DND-41 (cell line): ENCODE measurements around the gene BPIFB6.
A peak's percentile ranks its signal among the peaks of the same experiment; 100 is the strongest.

ENCODE experiments used
- ATAC-seq: fragments of 200-7000 bp; cut with Tn5 transposase; 3 replicates; pipeline ENCODE4 v1.9.1; 2021; ENCODE audit warnings: low read depth; ENCODE audit not compliant: insufficient read depth
- DNase-seq: peaks from one replicate; pipeline ENCODE4 v3.0.0-alpha.2; 2020
- H2AFZ ChIP-seq: 2 replicates; pipeline ENCODE4 v1.6.0; 2012; ENCODE audit warnings: low read depth, low read length
- H3K27ac ChIP-seq: 2 replicates; pipeline ENCODE4 v1.5.1; 2012; ENCODE audit warnings: low read length, inconsistent platforms
- H3K27me3 ChIP-seq: fragments of 200-600 bp; sonication (generic); 2 replicates; pipeline ENCODE4 v1.6.0; 2012; ENCODE audit warnings: low read length, mild to moderate bottlenecking, inconsistent platforms; ENCODE audit not compliant: insufficient read depth, poor library complexity
- H3K36me3 ChIP-seq: 2 replicates; pipeline ENCODE4 v1.5.1; 2012; ENCODE audit warnings: low read length, inconsistent platforms; ENCODE audit not compliant: insufficient read depth
- H3K4me1 ChIP-seq: 2 replicates; pipeline ENCODE4 v1.5.1; 2012; ENCODE audit warnings: mild to moderate bottlenecking, low read length; ENCODE audit not compliant: insufficient read depth
- H3K4me2 ChIP-seq: 2 replicates; pipeline ENCODE4 v1.6.0; 2012; ENCODE audit warnings: mild to moderate bottlenecking, moderate library complexity, low read length, inconsistent platforms; ENCODE audit not compliant: insufficient read depth
- H3K4me3 ChIP-seq, 2 experiments: fragments of 200-600 bp in 1 of 2; shearing (Covaris generic) in 1 of 2; 2 replicates each; pipeline ENCODE4 v1.5.1; 2012 to 2016; ENCODE audit warnings: inconsistent platforms in 2 of 2, low read length in 2 of 2, mild to moderate bottlenecking in 2 of 2, low read depth in 1 of 2, moderate library complexity in 1 of 2
- H3K79me2 ChIP-seq: 2 replicates; pipeline ENCODE4 v1.6.0; 2012; ENCODE audit warnings: low read length, inconsistent platforms; ENCODE audit not compliant: insufficient read depth
- H3K9ac ChIP-seq: 2 replicates; pipeline ENCODE4 v1.6.0; 2012; ENCODE audit warnings: low read depth, mild to moderate bottlenecking, inconsistent platforms, low read length, moderate library complexity
- H3K9me3 ChIP-seq: 2 replicates; pipeline ENCODE4 v1.5.1; 2012; ENCODE audit warnings: low read length, moderate library complexity, mild to moderate bottlenecking, inconsistent platforms; ENCODE audit not compliant: insufficient read depth, severe bottlenecking
- H4K20me1 ChIP-seq: 2 replicates; pipeline ENCODE4 v1.6.0; 2012; ENCODE audit warnings: low read length; ENCODE audit not compliant: insufficient read depth
- EZH2 ChIP-seq: IDR thresholded peaks from 3 replicates; pipeline ENCODE4 v1.6.1; 2012; ENCODE audit warnings: borderline replicate concordance, low read depth, mild to moderate bottlenecking, moderate library complexity, low read length, inconsistent platforms; ENCODE audit not compliant: severe bottlenecking
- TF ChIP-seq, protein P1 (sequence below): IDR thresholded peaks from 2 replicates; pipeline ENCODE4 v1.5.1; 2012; ENCODE audit warnings: borderline replicate concordance, low read length, moderate library complexity, mild to moderate bottlenecking; ENCODE audit not compliant: poor library complexity, severe bottlenecking; ENCODE audit errors: extremely low read depth

The BPIFB6 gene

DNA sequence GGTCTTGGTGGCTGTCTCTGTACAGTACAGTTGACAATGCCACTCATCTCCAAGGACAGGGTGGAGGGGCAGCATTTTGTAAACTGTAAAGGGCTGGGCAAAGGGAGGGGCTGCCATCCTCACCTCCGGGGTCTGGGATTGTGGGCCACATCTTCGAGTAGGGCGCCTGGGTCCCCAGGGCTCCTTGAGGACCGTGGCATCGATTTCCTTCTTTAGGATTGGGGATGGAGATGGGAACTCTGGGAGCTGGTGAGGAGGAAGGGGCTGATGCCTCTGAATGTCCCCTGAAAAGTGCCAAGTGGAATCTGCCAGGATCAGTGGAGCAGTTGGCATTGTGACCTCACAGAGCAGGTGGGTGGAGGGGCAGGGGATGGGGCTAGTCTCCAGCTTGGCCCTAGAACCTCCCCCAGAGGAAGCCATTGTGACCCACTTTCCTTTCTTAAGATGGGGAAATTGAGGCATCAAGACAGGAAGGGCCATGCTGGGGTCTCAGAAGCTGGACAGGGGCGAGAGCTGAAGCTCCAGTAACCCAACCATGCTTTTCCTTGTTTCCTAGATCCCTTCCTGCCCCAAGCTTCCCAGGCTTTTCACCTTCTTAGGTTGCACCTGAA is 27.2 kb upstream of the BPIFB6 start, which contains the start of gene SUN5:
Gene SUN5 (minus strand): TSS at position 293 of the 611 bp plus-strand sequence. CDS start 93 bp downstream, at position 200.
- Histone ChIP-seq H3K79me2 (no peaks in the 10 kb centered on the region), H3K27me3 (no peaks in the 10 kb centered on the region), H3K4me2 (no peak within 1 kb of the TSS)

DNA sequence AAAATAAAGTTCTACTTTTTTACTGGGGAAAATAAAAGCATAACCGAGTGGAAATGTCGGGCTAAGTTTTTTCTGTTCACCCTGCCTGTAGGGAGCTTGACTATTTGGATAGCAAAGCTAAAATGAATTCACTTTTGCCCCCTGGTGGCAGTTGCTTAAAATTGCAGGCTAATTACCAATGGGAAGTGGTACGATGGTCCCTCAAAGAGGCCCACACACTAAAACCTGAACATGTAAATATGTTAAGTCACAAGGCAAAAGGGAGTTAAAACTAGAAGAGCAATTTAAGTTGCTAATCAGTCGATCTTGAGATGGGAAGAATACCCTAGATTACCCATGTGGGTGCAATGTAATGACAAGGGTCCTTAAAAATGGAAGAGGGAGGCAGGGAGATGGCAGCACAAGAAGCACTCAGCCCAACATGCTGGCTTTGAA is 26.3 kb upstream of the BPIFB6 start:
- TF ChIP-seq EZH2, result no peak
- TF ChIP-seq, protein P1, sequence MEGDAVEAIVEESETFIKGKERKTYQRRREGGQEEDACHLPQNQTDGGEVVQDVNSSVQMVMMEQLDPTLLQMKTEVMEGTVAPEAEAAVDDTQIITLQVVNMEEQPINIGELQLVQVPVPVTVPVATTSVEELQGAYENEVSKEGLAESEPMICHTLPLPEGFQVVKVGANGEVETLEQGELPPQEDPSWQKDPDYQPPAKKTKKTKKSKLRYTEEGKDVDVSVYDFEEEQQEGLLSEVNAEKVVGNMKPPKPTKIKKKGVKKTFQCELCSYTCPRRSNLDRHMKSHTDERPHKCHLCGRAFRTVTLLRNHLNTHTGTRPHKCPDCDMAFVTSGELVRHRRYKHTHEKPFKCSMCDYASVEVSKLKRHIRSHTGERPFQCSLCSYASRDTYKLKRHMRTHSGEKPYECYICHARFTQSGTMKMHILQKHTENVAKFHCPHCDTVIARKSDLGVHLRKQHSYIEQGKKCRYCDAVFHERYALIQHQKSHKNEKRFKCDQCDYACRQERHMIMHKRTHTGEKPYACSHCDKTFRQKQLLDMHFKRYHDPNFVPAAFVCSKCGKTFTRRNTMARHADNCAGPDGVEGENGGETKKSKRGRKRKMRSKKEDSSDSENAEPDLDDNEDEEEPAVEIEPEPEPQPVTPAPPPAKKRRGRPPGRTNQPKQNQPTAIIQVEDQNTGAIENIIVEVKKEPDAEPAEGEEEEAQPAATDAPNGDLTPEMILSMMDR, result peak; percentile 89
- peak; percentile 54 for DNase-seq
- Histone ChIP-seq H3K36me3 (no peaks in the 10 kb centered on the region), H2AFZ (no peak overlapping the region), H4K20me1 (no peaks in the 10 kb centered on the region), H3K4me1 (no peaks in the 10 kb centered on the region), H3K9me3 (no peaks in the 10 kb centered on the region), H3K9ac (no peak overlapping the region), H3K27ac (no peak overlapping the region), H3K4me3 (no peak overlapping the region), H3K79me2 (no peaks in the 10 kb centered on the region), H3K4me2 (no peak overlapping the region), H3K27me3 (no peaks in the 10 kb centered on the region)
- ATAC-seq, result peak; percentile 70

More for the DNA sequence above, 27.2 kb upstream of the BPIFB6 start, which contains the start of gene SUN5:
- DNase-seq, result no peak
- Histone ChIP-seq H3K9ac (no peak within 1 kb of the TSS), H2AFZ (no peak within 1 kb of the TSS), H3K4me1 (no peaks in the 10 kb centered on the region), H3K27ac (no peak within 1 kb of the TSS), H4K20me1 (no peaks in the 10 kb centered on the region), H3K9me3 (no peaks in the 10 kb centered on the region), H3K36me3 (no peaks in the 10 kb centered on the region), H3K4me3 (no peak within 1 kb of the TSS)
- TF ChIP-seq, protein P1, result no peak
- no peak for TF ChIP-seq EZH2
- ATAC-seq, result no peak

- DNase-seq (no peak), ATAC-seq (no peak)
- Histone ChIP-seq H3K4me1 (no peaks in the 10 kb centered on the region), H3K4me3 (no peak overlapping the region), H3K4me2 (no peak overlapping the region), H3K27ac (no peak overlapping the region), H3K9me3 (no peaks in the 10 kb centered on the region), H3K36me3 (no peaks in the 10 kb centered on the region), H3K79me2 (no peaks in the 10 kb centered on the region), H4K20me1 (no peaks in the 10 kb centered on the region), H3K9ac (no peak overlapping the region), H3K27me3 (no peaks in the 10 kb centered on the region), H2AFZ (no peak overlapping the region)
- TF ChIP-seq EZH2, result no peak
- TF ChIP-seq, protein P1, result no peak
Measured at GRCh38 chr20:33005908-33006775, 25.3 kb upstream of the BPIFB6 start.
